ENCODE results near the gene ST6GAL1.
"Not testable (repeated sequence)": the region's sequence is repeated elsewhere in the genome, so short reads cannot be mapped to it uniquely, and the experiment has no call there.

The ST6GAL1 gene

DNA sequence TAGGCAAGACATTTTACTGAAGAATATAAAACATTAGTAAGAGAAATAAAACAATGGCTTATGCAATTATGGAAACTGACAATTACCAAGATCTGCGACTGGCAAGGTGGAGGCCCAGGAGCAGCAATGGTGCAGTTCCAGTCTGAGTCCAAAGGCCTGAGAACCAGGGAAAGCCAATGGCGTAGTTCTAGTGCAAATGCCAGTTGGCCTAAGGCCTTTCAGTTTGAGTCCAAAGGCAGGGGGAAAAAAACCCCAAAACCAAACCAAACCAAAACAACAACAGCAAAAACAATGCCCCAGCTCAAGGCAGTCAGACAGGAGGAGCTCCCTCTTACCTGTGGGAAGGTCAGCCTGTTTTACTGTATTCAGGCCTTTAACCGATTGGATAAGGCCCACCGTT is 72.6 kb downstream of the ST6GAL1 start:
- Histone ChIP-seq H3K23ac (ENCODE audit: low read length in 2 of 2) (no peak overlapping the region), H3K9ac (ENCODE audit: low read length) (no peak overlapping the region), H3K27ac (ENCODE audit: low read length, poor library complexity, severe bottlenecking) (no peak overlapping the region), H2BK12ac (ENCODE audit: low read length in 2 of 2) (no peak overlapping the region), H4K91ac (ENCODE audit: low read length) (no peak overlapping the region), H2AFZ (ENCODE audit: low read depth, low read length) (no peak overlapping the region), H3K18ac (ENCODE audit: low read depth in 1 of 2, low read length in 2 of 2) (no peak overlapping the region), H2BK15ac (ENCODE audit: low read depth, poor library complexity, severe bottlenecking) (no peak overlapping the region), H3K79me1 (replicated peaks; ENCODE audit: low read length, poor library complexity, severe bottlenecking) (peaks cover 8% of the 10 kb centered on the region), H3K27me3 (ENCODE audit: control insufficient read depth in 1 of 2, insufficient read depth in 1 of 2, low read length in 2 of 2) (no peaks in the 10 kb centered on the region), H3K14ac (ENCODE audit: low read length in 2 of 2) (no peak overlapping the region), H3K9me3 (ENCODE audit: control insufficient read depth, low read length) (no peaks in the 10 kb centered on the region), H4K8ac (ENCODE audit: low read length) (no peak overlapping the region), H3K4me3 (ENCODE audit: insufficient read depth in 1 of 2, low read depth in 1 of 2, low read length in 2 of 2) (no peak overlapping the region), H3K4me2 (ENCODE audit: low read length, poor library complexity, severe bottlenecking) (no peak overlapping the region), H2AK5ac (ENCODE audit: low read length, severe bottlenecking) (no peak overlapping the region), H3K4ac (ENCODE audit: low read depth in 1 of 2, low read length in 2 of 2) (no peak overlapping the region), H2BK5ac (ENCODE audit: low read depth, low read length, poor library complexity, severe bottlenecking) (no peak overlapping the region), H2BK120ac (ENCODE audit: low read depth, low read length) (no peak overlapping the region), H3K36me3 (ENCODE audit: control insufficient read depth in 1 of 2, insufficient read depth in 2 of 2, low read depth in 1 of 2, low read length in 2 of 2) (peaks cover 0 to 3% of the 10 kb centered on the region in 2 experiments), H3K4me1 (ENCODE audit: control insufficient read depth, insufficient read depth, low read depth, low read length) (no peaks in the 10 kb centered on the region)
- no peak for DNase-seq
- WGBS, result 94% methylated on average over 4 of the region's 4 CpGs

DNA sequence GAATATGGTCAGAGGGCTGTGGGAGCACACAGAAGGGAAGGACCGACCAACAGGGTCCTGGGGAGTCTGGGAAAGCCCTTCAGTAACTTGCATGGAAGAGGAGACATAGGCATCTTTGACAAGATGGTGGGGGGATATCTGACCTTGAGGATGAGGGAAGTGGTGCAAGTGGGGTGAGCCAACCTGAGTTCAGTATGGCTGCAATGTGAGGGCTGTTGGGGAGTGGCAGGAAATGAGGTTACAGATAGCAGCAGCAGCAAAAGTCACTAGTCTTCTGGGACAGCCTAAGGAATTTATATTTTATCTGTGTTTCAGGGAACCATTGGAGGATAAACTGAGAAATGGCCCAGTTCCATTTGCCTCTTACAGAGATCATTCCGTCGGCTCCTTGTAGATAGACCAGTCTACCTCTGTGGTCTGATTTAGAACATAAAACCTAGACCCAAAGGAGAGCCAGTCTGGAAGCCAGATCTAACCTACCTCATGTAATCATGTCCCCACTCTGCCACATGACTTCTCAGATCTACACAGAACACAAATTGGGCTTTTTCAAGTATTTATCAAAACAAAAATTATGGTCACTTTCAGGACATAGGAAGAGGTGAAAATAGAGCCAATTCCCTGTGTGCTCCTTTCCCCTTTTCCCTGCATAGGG is 75.6 kb downstream of the ST6GAL1 start:
- H2BK120ac ChIP-seq (ENCODE audit: low read depth, low read length), result no peak overlapping the region
- no peak overlapping the region for H2AFZ ChIP-seq (ENCODE audit: low read depth, low read length)
- no peak overlapping the region for H2AK5ac ChIP-seq (ENCODE audit: low read length, severe bottlenecking)
- no peaks in the 10 kb centered on the region for H3K9me3 ChIP-seq (ENCODE audit: control insufficient read depth, low read length)
- no peak overlapping the region for H4K91ac ChIP-seq (ENCODE audit: low read length)
- no peak overlapping the region for H3K18ac ChIP-seq (ENCODE audit: low read depth in 1 of 2, low read length in 2 of 2)
- H2BK5ac ChIP-seq (ENCODE audit: low read depth, low read length, poor library complexity, severe bottlenecking), result no peak overlapping the region
- H2BK15ac ChIP-seq (ENCODE audit: low read depth, poor library complexity, severe bottlenecking), result no peak overlapping the region
- no peak overlapping the region for H4K8ac ChIP-seq (ENCODE audit: low read length)
- WGBS, result 96% methylated on average over 3 of the region's 3 CpGs
- H3K9ac ChIP-seq (ENCODE audit: low read length), result no peak overlapping the region
- H3K4me2 ChIP-seq (ENCODE audit: low read length, poor library complexity, severe bottlenecking), result no peak overlapping the region
- H3K14ac ChIP-seq (ENCODE audit: low read length in 2 of 2), result no peak overlapping the region
- peaks cover 6% of the 10 kb centered on the region for H3K79me1 ChIP-seq (replicated peaks; ENCODE audit: low read length, poor library complexity, severe bottlenecking)
- H2BK12ac ChIP-seq (ENCODE audit: low read length in 2 of 2), result no peak overlapping the region
- no peak for DNase-seq
- H3K4ac ChIP-seq (ENCODE audit: low read depth in 1 of 2, low read length in 2 of 2), result no peak overlapping the region
- peaks cover 0 to 3% of the 10 kb centered on the region in 2 experiments for H3K36me3 ChIP-seq (ENCODE audit: control insufficient read depth in 1 of 2, insufficient read depth in 2 of 2, low read depth in 1 of 2, low read length in 2 of 2)
- no peaks in the 10 kb centered on the region for H3K4me1 ChIP-seq (ENCODE audit: control insufficient read depth, insufficient read depth, low read depth, low read length)
- H3K27ac ChIP-seq (ENCODE audit: low read length, poor library complexity, severe bottlenecking), result no peak overlapping the region
- H3K4me3 ChIP-seq (ENCODE audit: insufficient read depth in 1 of 2, low read depth in 1 of 2, low read length in 2 of 2), result no peak overlapping the region
- no peak overlapping the region for H3K23ac ChIP-seq (ENCODE audit: low read length in 2 of 2)
- no peaks in the 10 kb centered on the region for H3K27me3 ChIP-seq (ENCODE audit: control insufficient read depth in 1 of 2, insufficient read depth in 1 of 2, low read length in 2 of 2)

- Histone ChIP-seq H2BK12ac (ENCODE audit: low read length in 2 of 2) (no peak overlapping the region), H4K8ac (ENCODE audit: low read length) (no peak overlapping the region), H3K18ac (ENCODE audit: low read depth in 1 of 2, low read length in 2 of 2) (no peak overlapping the region), H3K23ac (ENCODE audit: low read length in 2 of 2) (no peak overlapping the region), H2BK15ac (ENCODE audit: low read depth, poor library complexity, severe bottlenecking) (no peak overlapping the region), H2BK120ac (ENCODE audit: low read depth, low read length) (no peak overlapping the region), H3K27me3 (ENCODE audit: control insufficient read depth in 1 of 2, insufficient read depth in 1 of 2, low read length in 2 of 2) (no peaks in the 10 kb centered on the region), H2BK5ac (ENCODE audit: low read depth, low read length, poor library complexity, severe bottlenecking) (no peak overlapping the region), H3K4me2 (ENCODE audit: low read length, poor library complexity, severe bottlenecking) (no peak overlapping the region), H3K27ac (ENCODE audit: low read length, poor library complexity, severe bottlenecking) (no peak overlapping the region), H3K79me1 (replicated peaks; ENCODE audit: low read length, poor library complexity, severe bottlenecking) (peaks cover 10% of the 10 kb centered on the region), H2AK5ac (ENCODE audit: low read length, severe bottlenecking) (no peak overlapping the region), H3K36me3 (ENCODE audit: control insufficient read depth in 1 of 2, insufficient read depth in 2 of 2, low read depth in 1 of 2, low read length in 2 of 2) (peaks cover 0 to 3% of the 10 kb centered on the region in 2 experiments), H4K91ac (ENCODE audit: low read length) (no peak overlapping the region), H3K4me1 (ENCODE audit: control insufficient read depth, insufficient read depth, low read depth, low read length) (peaks cover 2% of the 10 kb centered on the region), H3K4me3 (ENCODE audit: insufficient read depth in 1 of 2, low read depth in 1 of 2, low read length in 2 of 2) (no peak overlapping the region), H3K4ac (ENCODE audit: low read depth in 1 of 2, low read length in 2 of 2) (no peak overlapping the region), H2AFZ (ENCODE audit: low read depth, low read length) (no peak overlapping the region), H3K9me3 (ENCODE audit: control insufficient read depth, low read length) (no peaks in the 10 kb centered on the region), H3K14ac (ENCODE audit: low read length in 2 of 2) (no peak overlapping the region), H3K9ac (ENCODE audit: low read length) (no peak overlapping the region)
- 87% methylated on average over 2 of the region's 2 CpGs for WGBS
- DNase-seq, result peak; percentile 30
Observed at GRCh38 chr3:187006864-187007630, 76.7 kb downstream of the ST6GAL1 start.

- H4K8ac ChIP-seq (ENCODE audit: low read length); H3K4me3 ChIP-seq (ENCODE audit: insufficient read depth in 1 of 2, low read depth in 1 of 2, low read length in 2 of 2); H2AK5ac ChIP-seq (ENCODE audit: low read length, severe bottlenecking); H3K23ac ChIP-seq (ENCODE audit: low read length in 2 of 2); H2AFZ ChIP-seq (ENCODE audit: low read depth, low read length); H3K36me3 ChIP-seq (ENCODE audit: control insufficient read depth in 1 of 2, insufficient read depth in 2 of 2, low read depth in 1 of 2, low read length in 2 of 2); H4K91ac ChIP-seq (ENCODE audit: low read length); H3K27ac ChIP-seq (ENCODE audit: low read length, poor library complexity, severe bottlenecking); H3K14ac ChIP-seq (ENCODE audit: low read length in 2 of 2); H3K4me2 ChIP-seq (ENCODE audit: low read length, poor library complexity, severe bottlenecking); H3K4me1 ChIP-seq (ENCODE audit: control insufficient read depth, insufficient read depth, low read depth, low read length); H2BK5ac ChIP-seq (ENCODE audit: low read depth, low read length, poor library complexity, severe bottlenecking); H2BK120ac ChIP-seq (ENCODE audit: low read depth, low read length); H3K18ac ChIP-seq (ENCODE audit: low read depth in 1 of 2, low read length in 2 of 2); H3K9me3 ChIP-seq (ENCODE audit: control insufficient read depth, low read length); H2BK12ac ChIP-seq (ENCODE audit: low read length in 2 of 2); DNase-seq; H2BK15ac ChIP-seq (ENCODE audit: low read depth, poor library complexity, severe bottlenecking); H3K79me1 ChIP-seq (replicated peaks; ENCODE audit: low read length, poor library complexity, severe bottlenecking); H3K27me3 ChIP-seq (ENCODE audit: control insufficient read depth in 1 of 2, insufficient read depth in 1 of 2, low read length in 2 of 2); H3K9ac ChIP-seq (ENCODE audit: low read length); H3K4ac ChIP-seq (ENCODE audit: low read depth in 1 of 2, low read length in 2 of 2): not testable (repeated sequence)
- 66% methylated on average over 2 of the region's 3 CpGs for WGBS
Observed at GRCh38 chr3:187010382-187010781, 80.1 kb downstream of the ST6GAL1 start.
